ENCODE measurements around the gene RALGDS. TPM values are rescaled to one million over a fixed set of nuclear protein-coding genes. Genes with fewer than 3 reads are reported as not detected.
"Not testable (repeated sequence)": the region's sequence is repeated elsewhere in the genome, so short reads cannot be mapped to it uniquely, and the experiment has no call there.

Gene RALGDS
- total and polyA plus RNA-seq, 2 donors (not counting 1 experiment from before 2014, with no cell fraction given) = 62.4 to 88.0 TPM

DNA sequence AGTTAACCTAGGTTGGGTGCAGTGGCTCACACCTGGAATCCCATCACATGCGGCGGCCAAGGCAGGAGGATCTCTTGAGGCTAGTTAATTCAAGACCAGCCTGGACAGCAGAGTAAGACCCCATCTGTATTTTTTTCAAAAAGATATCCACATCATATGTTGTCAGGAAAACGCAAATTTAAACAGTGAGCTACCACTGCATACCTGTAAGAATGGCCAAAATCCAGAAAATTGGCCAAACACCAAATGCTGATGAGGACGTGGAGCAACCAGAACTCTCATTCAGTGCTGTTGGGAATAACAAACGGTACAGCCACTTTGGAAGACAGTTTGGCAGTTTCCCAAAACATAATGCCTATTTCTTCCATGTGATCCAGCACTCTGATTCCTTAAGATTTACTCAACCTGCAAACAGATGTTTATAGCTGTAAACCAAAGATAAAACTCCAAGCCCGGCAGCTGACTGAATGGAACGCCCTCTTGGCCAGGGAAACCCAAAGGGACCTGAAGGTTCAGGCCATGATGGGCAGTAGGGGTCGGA lies 46.9 kb downstream of the RALGDS start:
- Mint-ChIP-seq H3K27me3 (no peaks in the 10 kb centered on the region), H3K27ac (no peak overlapping the region), H3K4me3 (no peak overlapping the region), H3K4me1 (no peaks in the 10 kb centered on the region), H3K9me3 (ENCODE audit: insufficient read depth) (no peaks in the 10 kb centered on the region)
- WGBS (ENCODE audit: insufficient coverage) = 96% methylated on average over 5 of the region's 8 CpGs
- TF ChIP-seq, protein P1, sequence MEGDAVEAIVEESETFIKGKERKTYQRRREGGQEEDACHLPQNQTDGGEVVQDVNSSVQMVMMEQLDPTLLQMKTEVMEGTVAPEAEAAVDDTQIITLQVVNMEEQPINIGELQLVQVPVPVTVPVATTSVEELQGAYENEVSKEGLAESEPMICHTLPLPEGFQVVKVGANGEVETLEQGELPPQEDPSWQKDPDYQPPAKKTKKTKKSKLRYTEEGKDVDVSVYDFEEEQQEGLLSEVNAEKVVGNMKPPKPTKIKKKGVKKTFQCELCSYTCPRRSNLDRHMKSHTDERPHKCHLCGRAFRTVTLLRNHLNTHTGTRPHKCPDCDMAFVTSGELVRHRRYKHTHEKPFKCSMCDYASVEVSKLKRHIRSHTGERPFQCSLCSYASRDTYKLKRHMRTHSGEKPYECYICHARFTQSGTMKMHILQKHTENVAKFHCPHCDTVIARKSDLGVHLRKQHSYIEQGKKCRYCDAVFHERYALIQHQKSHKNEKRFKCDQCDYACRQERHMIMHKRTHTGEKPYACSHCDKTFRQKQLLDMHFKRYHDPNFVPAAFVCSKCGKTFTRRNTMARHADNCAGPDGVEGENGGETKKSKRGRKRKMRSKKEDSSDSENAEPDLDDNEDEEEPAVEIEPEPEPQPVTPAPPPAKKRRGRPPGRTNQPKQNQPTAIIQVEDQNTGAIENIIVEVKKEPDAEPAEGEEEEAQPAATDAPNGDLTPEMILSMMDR (IDR thresholded peaks at IDR 0.05) = no peak
- DNase-seq (no peak), ATAC-seq (ENCODE audit: low read depth) (no peak)
- Histone ChIP-seq H3K27me3 (replicated peaks in 1 of 4; ENCODE audit: control extremely low read depth in 1 of 4, control insufficient read depth in 3 of 4, insufficient read depth in 4 of 4, low read length in 3 of 4) (peaks cover 0 to 3% (median 0%) of the 10 kb centered on the region in 4 experiments), H3K4me1 (ENCODE audit: control insufficient read depth in 2 of 2, insufficient read depth in 2 of 2, low read length in 2 of 2) (no peaks in the 10 kb centered on the region), H3K36me3 (replicated peaks in 1 of 2; ENCODE audit: control extremely low read depth in 1 of 2, control insufficient read depth in 1 of 2, extremely low read depth in 1 of 2, insufficient read depth in 2 of 2, low read length in 1 of 2) (no peaks in the 10 kb centered on the region), H3K27ac (ENCODE audit: low read length in 2 of 2) (no peak overlapping the region), H3K4me3 (ENCODE audit: control extremely low read depth in 1 of 5, extremely low read depth in 1 of 5, insufficient read depth in 1 of 5, low read depth in 2 of 5, low read length in 4 of 5) (no peak overlapping the region), H3K4me2 (replicated peaks; ENCODE audit: low read depth, low read length, poor library complexity, severe bottlenecking) (no peak overlapping the region), H3K9me3 (ENCODE audit: control extremely low read depth in 1 of 3, control insufficient read depth in 2 of 3, insufficient read depth in 1 of 3, low read length in 2 of 3) (no peaks in the 10 kb centered on the region), H4K20me1 (ENCODE audit: control insufficient read depth, insufficient read depth, low read length, poor library complexity, severe bottlenecking) (no peaks in the 10 kb centered on the region), H3K9ac (ENCODE audit: low read length) (no peak overlapping the region), H3K79me2 (ENCODE audit: control insufficient read depth, insufficient read depth, low read length) (no peaks in the 10 kb centered on the region), H2AFZ (ENCODE audit: insufficient read depth, low read depth, low read length, poor library complexity, severe bottlenecking) (no peak overlapping the region)
- ChIA-PET CTCF (interaction anchor here (1.4 to 2.0 kb wide), 2 partner anchors 28 to 53 kb away, joined by 5 read pairs; no protein-coding TSS in a partner anchor), POLR2A (no interaction called here)
- intact Hi-C loops (cut with micrococcal nuclease) = no loop called here

DNA sequence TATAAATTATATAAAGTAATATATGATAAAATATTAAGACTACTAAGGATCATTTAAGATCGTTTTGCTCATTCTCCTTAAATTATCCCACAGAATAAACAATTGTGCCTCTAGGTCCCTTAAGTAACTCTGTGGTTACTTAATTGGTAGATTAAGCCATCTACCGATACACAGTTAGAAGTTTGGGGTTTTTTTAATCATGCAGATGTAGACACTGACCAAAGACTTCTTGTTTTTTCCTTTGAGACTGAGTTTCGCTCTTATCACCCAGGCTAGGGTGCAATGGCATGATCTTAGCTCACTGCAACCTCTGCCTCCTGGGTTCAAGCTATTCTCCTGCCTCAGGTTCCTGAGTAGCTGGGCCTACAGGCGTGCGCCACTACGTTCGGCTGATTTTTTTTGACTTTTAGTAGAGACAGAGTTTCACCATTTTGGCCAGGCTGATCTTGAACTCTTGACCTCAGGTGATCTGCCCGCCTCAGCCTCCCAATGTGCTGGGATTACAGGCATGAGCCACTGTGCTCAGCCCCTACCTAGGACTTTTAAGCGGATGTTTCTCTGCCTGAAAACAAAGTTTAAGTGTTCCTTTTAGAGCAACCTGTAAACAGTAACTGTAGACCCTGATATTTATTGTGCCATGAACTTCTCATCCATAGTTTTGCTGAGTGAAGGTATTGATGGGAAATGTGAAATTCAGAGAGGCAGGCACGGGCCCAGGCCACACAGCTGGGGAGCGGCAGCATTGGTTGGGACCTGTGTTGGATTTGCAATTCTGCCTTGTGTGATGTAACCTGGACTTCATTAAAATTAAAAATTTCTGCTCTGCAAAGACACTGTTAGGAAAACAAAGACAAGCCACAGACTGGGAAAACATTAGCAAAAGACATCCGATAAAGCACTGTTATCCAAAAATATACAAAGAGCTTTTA lies 47.7 kb downstream of the RALGDS start:
- Histone ChIP-seq H3K27me3 (replicated peaks in 1 of 4; ENCODE audit: control extremely low read depth in 1 of 4, control insufficient read depth in 3 of 4, insufficient read depth in 4 of 4, low read length in 3 of 4) (peaks cover 0 to 3% (median 0%) of the 10 kb centered on the region in 4 experiments), H3K36me3 (replicated peaks in 1 of 2; ENCODE audit: control extremely low read depth in 1 of 2, control insufficient read depth in 1 of 2, extremely low read depth in 1 of 2, insufficient read depth in 2 of 2, low read length in 1 of 2) (no peaks in the 10 kb centered on the region), H3K9ac (ENCODE audit: low read length) (no peak overlapping the region), H4K20me1 (ENCODE audit: control insufficient read depth, insufficient read depth, low read length, poor library complexity, severe bottlenecking) (no peaks in the 10 kb centered on the region), H3K27ac (ENCODE audit: low read length in 2 of 2) (no peak overlapping the region), H3K79me2 (ENCODE audit: control insufficient read depth, insufficient read depth, low read length) (no peaks in the 10 kb centered on the region), H2AFZ (ENCODE audit: insufficient read depth, low read depth, low read length, poor library complexity, severe bottlenecking) (no peak overlapping the region), H3K4me2 (replicated peaks; ENCODE audit: low read depth, low read length, poor library complexity, severe bottlenecking) (no peak overlapping the region), H3K9me3 (ENCODE audit: control extremely low read depth in 1 of 3, control insufficient read depth in 2 of 3, insufficient read depth in 1 of 3, low read length in 2 of 3) (no peaks in the 10 kb centered on the region), H3K4me3 (ENCODE audit: control extremely low read depth in 1 of 5, extremely low read depth in 1 of 5, insufficient read depth in 1 of 5, low read depth in 2 of 5, low read length in 4 of 5) (no peak overlapping the region), H3K4me1 (ENCODE audit: control insufficient read depth in 2 of 2, insufficient read depth in 2 of 2, low read length in 2 of 2) (no peaks in the 10 kb centered on the region)
- no peaks in the 10 kb centered on the region for H3K4me1 Mint-ChIP-seq
- CTCF ChIA-PET = interaction anchor here (0.6 to 1.4 kb wide), 2 partner anchors 29 to 67 kb away, joined by 4 to 5 read pairs; no protein-coding TSS in a partner anchor
- TF ChIP-seq, protein P1 (IDR thresholded peaks at IDR 0.05) = no peak
- no peak for TF ChIP-seq EZH2 (IDR thresholded peaks at IDR 0.05; ENCODE audit: borderline replicate concordance, insufficient read depth, low read depth, low read length, poor library complexity, severe bottlenecking)
- DNase-seq (no peak), ATAC-seq (ENCODE audit: low read depth) (no peak)
- intact Hi-C loops (cut with micrococcal nuclease) = no loop called here
- no peak overlapping the region for H3K27ac Mint-ChIP-seq
- no peak overlapping the region for H3K4me3 Mint-ChIP-seq
- 98% methylated on average over 9 of the region's 12 CpGs for WGBS (ENCODE audit: insufficient coverage)
- H3K9me3 Mint-ChIP-seq (ENCODE audit: insufficient read depth) = no peaks in the 10 kb centered on the region
- H3K27me3 Mint-ChIP-seq = no peaks in the 10 kb centered on the region
- POLR2A ChIA-PET = no interaction called here

DNA sequence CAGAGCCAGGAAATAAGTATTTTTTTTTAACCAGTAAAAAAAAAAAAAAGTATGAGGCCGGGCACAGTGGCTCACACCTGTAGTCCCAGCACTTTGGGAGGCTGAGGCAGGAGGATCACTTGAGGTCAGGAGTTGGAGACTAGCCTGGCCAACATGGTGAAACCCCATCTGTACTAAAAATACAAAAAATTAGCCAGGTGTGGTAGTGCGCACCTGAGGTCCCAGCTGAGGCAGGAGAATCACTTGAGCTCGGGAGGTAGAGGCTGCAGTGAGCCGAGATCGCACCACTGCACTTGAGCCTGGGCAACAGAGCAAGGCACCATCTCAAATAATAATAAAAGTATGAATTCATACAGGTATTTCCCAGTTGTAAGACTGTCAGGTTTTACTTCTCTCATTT lies 48.8 kb downstream of the RALGDS start:
- H3K9me3 Mint-ChIP-seq (ENCODE audit: insufficient read depth); H3K27me3 Mint-ChIP-seq; H3K4me1 Mint-ChIP-seq; H3K4me2 ChIP-seq (replicated peaks; ENCODE audit: low read depth, low read length, poor library complexity, severe bottlenecking); intact Hi-C loops (cut with micrococcal nuclease); H3K79me2 ChIP-seq (ENCODE audit: control insufficient read depth, insufficient read depth, low read length); H3K36me3 ChIP-seq (replicated peaks in 1 of 2; ENCODE audit: control extremely low read depth in 1 of 2, control insufficient read depth in 1 of 2, extremely low read depth in 1 of 2, insufficient read depth in 2 of 2, low read length in 1 of 2); H3K27ac ChIP-seq (ENCODE audit: low read length in 2 of 2); CTCF ChIA-PET; H3K27ac Mint-ChIP-seq; DNase-seq; H3K4me1 ChIP-seq (ENCODE audit: control insufficient read depth in 2 of 2, insufficient read depth in 2 of 2, low read length in 2 of 2); H3K27me3 ChIP-seq (replicated peaks in 1 of 4; ENCODE audit: control extremely low read depth in 1 of 4, control insufficient read depth in 3 of 4, insufficient read depth in 4 of 4, low read length in 3 of 4); POLR2A ChIA-PET; H3K4me3 ChIP-seq (ENCODE audit: control extremely low read depth in 1 of 5, extremely low read depth in 1 of 5, insufficient read depth in 1 of 5, low read depth in 2 of 5, low read length in 4 of 5); H2AFZ ChIP-seq (ENCODE audit: insufficient read depth, low read depth, low read length, poor library complexity, severe bottlenecking); H4K20me1 ChIP-seq (ENCODE audit: control insufficient read depth, insufficient read depth, low read length, poor library complexity, severe bottlenecking); H3K4me3 Mint-ChIP-seq; H3K9ac ChIP-seq (ENCODE audit: low read length); ATAC-seq (ENCODE audit: low read depth); H3K9me3 ChIP-seq (ENCODE audit: control extremely low read depth in 1 of 3, control insufficient read depth in 2 of 3, insufficient read depth in 1 of 3, low read length in 2 of 3): not testable (repeated sequence)
- no CpG with 5 or more reads among the region's 5 CpGs for WGBS (ENCODE audit: insufficient coverage)
